H54 (cell line): ENCODE measurements around the gene LRMDA.

ENCODE experiments used
- DNase-seq: peaks from one replicate; pipeline ENCODE4 v3.0.0; 2011; ENCODE audit warnings: low spot score, mixed read lengths; ENCODE audit not compliant: insufficient read length
- FAIRE-seq: peaks from 3 replicates; lab custom pipeline; 2011; peaks lifted over from hg19 to GRCh38; lab: Jason Lieb, UNC
- POLR2A ChIP-seq: IDR thresholded peaks from 2 replicates; pipeline ENCODE4 v1.6.1; 2011; ENCODE audit warnings: low read depth, mild to moderate bottlenecking, low read length

LRMDA gene

DNA sequence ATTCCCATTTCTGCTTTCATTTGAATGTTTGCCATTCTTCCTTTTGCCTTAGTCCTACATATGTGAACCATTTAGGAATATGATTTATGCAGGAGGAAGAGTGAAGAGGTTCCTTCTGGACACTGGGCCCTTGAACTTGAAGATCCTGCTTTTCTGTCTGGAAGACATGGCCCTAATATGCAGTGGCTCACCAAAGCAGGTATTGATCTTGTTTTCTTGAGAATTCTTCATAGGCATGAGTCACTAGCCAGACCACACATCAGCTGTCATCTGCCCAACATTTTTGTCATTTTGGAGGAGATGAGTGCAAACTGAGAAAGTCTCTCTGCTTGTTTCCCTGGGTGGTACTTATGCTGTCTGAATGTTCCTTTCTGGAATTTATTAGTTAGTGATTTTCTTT, 382.6 kb downstream of the LRMDA start:
- DNase-seq: no peak
- no peak for TF ChIP-seq POLR2A
- no peak for FAIRE-seq

DNA sequence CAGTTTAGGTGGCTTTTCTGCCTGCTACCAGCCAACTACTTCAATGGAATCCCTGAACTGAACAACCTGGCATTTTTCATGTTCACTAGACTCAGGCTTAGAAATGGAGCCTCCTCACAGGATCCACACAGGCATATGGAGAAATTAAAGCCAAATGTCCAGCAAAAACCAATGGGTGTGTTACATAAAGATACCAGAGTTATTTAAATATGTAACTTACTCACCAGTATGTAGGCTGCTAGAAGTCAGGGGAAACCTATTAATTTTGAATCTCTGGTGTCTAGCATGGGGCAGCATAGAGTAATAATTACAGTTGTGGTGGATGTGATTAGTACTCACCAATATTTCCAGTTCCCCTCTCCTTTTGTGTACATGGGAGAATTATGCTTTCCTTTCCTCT, 383.6 kb downstream of the LRMDA start:
- FAIRE-seq: no peak
- no peak for TF ChIP-seq POLR2A

DNA sequence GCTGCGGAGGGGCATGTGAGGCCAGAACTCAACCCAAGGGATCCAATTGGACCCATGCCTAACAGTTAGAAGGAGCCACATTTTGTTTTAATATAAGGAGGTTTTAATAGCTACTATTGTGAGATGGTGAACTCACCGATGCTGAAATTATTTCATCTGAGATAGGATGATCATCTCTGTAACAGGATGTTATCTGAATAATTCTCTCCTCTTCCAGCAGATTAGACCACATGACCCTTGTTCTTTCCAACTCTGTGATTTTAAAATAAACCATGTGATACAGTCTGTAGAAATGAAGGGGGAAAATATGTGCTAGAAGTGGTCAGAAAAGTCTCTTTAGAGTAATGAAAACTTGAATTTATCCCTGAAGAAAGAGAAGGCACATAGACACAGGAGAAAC, 385.8 kb downstream of the LRMDA start:
- no peak for TF ChIP-seq POLR2A
- DNase-seq (no peak), FAIRE-seq (no peak)

More for the DNA sequence above, 383.6 kb downstream of the LRMDA start:
- no peak for DNase-seq

DNA sequence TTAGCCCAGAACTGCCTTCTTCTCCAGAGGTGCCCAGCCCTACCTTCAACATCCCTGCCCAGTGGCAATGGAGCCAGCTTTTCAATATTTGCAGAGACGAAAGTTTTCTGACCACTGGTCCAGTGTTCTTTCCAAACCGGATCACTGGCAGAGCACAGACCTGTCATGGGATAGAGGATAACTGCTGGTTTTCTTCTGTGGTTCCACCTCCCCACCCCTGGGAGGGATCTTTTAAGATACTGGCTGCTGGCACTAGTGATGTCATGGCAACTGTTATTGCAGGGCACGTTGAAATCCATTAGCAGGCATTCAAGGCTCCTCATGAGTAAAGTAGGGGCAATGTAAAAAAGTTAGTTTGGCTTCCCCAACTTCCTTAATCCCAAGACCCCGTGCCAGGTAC, 387.1 kb downstream of the LRMDA start:
- DNase-seq (no peak), FAIRE-seq (no peak)
- TF ChIP-seq POLR2A: no peak

DNA sequence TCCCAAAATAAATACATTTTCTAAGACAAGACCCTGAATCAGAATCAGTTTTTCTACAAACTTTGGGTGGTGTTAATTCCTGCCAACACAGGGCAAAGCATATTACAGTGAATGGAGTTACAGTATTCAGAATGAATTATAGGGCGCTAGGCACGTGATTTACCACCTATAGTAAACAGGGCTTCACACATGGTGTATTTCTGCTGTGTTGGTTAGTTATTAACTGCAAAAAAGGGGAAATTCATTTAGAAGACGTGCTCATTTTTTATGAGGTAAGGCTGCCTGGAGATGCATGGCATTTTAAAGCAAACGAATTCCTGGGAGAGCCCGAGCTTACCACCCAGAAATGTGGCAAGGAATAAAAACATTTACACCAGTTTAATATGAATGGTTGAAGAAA, 393.8 kb downstream of the LRMDA start:
- FAIRE-seq (no peak), DNase-seq (no peak)
- TF ChIP-seq POLR2A: no peak

DNA sequence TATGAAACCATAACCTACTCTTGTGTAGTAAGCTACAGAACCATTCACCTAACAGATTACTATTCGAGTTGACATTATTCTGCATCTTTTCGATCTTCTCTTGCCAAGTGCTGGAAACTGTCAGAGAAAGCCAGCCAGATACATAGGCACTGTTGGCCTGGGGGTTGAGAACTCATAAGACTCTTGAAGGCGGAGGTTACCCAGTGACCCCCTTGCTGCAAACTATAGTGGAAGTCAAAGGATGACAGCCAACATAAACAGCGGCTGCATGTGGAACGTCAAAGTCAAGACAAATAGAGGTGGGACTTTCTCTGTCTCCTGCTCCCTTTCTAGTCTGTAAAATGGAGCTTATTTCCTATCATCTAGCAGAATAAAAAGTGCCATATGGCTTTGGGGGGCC, 394.2 kb downstream of the LRMDA start:
- no peak for FAIRE-seq
- DNase-seq: no peak
- no peak for TF ChIP-seq POLR2A

DNA sequence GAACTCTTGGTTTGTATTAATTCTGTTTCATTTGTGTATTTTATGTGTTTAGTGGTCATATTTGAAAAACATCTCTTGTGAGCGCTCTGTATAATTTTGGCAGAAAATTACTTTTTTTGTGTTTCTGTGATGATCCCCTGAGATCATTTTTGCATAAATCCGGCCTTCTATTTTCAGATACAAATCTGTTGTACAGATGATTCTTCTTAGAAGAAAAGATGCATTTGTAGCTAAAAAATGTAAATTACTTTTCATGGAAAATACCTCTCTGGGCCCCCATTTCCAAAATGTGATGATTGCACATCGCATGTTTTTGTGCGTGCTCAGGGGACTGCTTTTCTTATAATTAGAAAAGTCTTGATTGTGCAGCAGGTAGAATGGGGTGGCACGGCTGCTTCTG, 395.4 kb downstream of the LRMDA start:
- no peak for FAIRE-seq
- no peak for TF ChIP-seq POLR2A
- DNase-seq: no peak

DNA sequence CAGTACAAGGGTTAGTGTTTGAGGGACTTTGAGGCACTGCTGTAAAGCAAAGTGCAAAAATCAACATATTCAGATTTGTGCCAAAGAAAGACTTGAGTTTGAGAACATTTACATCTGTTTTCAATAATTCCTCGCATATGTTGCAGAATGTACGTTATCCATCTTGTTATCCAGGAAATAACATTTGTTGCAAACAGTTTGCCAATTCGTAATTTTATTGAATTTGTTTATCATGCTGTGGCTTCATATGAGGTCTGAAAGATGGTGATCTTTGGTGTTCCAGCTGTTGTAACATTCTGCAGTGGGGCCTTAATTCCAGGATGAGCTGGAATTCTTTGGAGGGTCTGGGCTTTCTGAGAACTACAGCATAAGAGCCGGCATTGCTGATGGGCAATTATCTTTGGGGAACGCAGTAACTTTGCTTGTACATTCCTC, 396.2 kb downstream of the LRMDA start:
- no peak for TF ChIP-seq POLR2A
- no peak for FAIRE-seq
- DNase-seq: no peak

DNA sequence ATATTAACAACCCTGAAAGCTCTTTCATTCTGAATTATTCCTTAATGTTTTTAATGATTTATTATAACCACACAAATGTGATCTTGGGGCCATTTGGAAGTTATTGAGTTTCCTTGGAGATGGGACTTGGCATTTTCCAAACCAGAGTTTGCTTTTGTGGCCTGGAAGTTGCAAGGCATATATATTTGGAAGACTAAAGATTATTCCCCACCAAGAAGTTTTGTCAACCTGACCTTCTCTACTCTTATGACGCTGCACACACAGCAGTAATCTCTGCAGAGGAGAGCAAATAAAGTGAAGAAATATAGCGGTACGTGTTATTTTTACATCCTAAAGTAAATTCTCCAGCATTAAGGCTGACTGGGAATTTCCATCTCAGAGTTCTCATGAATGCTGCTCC, 397.0 kb downstream of the LRMDA start:
- DNase-seq (no peak), FAIRE-seq (no peak)
- TF ChIP-seq POLR2A: no peak

DNA sequence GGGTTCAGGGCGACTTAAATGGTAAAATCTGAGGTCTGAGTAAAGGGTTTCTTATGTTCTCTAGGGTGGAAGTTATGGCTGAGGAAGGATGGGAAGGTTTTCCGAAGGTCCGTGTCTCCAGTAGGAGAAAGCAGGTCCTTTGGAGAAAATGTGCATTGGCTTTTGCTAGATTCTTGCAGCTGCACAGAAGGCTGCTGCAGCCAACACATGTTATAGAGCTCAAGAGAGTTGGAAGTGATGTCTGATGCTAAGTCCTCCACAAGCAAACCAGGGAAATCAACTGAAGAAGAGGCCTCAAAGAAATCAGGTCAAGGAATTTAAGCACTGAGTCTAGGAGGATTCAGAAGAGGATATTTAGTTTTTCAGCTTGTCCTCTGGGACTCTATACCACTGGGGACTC, 404.6 kb downstream of the LRMDA start:
- no peak for TF ChIP-seq POLR2A
- FAIRE-seq (no peak), DNase-seq (no peak)

DNA sequence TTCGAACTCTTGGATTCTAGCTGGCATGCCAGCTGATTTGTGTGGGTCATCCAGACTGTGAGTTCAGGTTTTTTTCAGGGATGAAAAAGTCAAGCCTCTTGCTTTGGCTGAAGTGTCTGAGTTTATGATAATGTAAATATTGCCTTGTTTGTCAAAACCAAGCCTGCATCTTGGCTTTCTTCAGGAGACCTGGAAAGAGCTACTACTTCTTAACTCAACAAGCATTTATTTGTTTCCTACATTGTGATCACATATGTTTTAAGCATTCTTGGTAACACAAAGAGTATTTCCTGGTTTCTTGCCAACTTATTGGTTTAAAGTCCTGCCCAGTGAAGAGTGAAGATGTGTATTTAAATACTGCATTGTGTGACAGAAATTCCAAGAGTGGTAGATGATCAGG, 407.1 kb downstream of the LRMDA start:
- DNase-seq (no peak), FAIRE-seq (no peak)
- no peak for TF ChIP-seq POLR2A

DNA sequence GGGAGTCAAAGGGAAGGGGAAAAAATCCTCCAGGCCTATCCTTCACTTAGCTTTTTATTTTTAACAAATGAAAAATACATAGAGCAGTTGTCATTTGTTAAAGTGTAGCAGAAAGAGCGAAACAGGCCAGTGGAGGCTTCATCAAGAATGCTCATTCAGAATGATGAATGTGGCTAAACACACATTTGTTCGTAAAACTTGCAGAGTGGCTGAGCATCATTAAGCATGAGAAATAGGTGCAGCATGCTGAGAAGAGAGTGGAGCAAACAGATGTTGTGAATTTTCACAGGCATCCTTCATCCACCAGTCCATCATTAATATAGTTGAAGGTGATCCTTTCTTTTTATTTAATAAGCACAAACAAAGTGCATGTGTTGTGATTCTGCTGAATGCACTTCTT, 407.6 kb downstream of the LRMDA start:
- DNase-seq (no peak), FAIRE-seq (no peak)
- TF ChIP-seq POLR2A: no peak

DNA sequence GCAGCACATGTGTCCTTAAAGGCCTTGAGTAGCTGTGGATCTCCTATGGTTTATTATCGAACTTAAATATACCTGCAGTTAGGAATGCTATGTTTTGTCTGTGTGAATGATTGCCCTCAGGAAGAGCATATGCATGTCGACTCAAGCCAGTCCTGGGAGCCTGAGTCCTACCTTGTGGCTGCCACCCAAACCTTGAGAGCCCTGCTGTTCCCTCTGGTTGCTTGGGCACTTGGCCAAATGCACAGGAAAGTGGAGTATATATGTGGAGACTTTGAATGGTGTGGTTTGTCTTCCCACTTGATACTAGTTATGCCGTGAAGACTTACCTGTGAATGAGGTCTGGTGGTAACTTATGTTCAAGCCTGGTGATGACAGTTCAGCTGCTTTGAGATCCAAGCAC, 409.8 kb downstream of the LRMDA start:
- DNase-seq (no peak), FAIRE-seq (no peak)
- TF ChIP-seq POLR2A: no peak

DNA sequence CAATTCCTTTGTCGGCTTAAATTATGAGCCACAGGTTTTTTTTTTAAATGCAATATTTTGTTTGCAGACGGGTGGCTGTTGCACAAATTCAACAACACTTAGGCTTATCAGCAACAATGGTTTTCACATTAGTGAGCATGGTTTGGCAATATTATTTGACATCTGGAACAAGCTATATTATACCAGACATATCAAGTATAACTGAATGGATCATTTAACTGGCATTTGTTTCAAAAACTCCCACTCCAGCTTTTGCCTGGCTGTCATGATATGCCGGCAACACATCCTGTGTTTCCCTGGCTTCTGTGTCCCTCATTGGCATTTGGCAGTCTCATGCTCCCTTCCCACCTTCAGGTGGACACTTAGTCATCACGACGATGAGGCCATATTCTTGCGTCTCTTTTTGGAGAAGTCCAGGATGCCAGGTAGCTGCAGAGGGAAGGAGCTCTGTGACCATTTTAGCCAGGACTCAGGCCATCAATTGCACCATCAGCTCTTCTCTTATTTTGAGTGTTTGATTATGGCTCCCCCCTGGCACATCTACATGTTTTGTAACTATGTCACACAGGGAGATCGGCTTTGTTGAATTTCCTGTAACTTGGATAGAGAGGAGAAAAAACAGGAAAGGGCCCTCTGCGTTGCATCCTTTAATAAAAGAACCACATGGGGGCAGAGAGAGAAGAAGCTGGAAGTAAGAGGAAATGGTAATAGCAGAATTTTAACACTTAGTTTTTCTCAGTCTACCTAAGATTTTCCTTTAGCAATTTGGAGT, 413.9 kb downstream of the LRMDA start:
- no peak for TF ChIP-seq POLR2A
- FAIRE-seq (no peak), DNase-seq (no peak)

DNA sequence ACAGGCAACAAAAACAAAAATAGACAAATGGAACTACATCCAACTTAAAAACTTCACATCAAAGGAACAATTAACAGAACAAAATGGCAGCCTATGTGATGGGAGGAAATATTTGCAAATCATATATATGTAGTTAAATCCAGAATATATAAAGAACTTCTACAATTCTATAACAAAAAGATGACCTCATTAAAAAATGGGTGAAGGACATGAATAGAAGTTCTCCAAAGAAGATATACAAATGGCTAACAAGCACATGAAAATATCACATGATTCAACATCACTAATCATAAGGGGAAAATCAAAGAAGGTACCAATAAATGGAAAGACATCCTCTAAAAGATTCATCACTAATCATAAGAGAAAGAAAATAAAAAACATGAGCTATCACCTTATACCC, 416.1 kb downstream of the LRMDA start:
- no peak for TF ChIP-seq POLR2A
- FAIRE-seq: no peak
- DNase-seq: no peak
